Heart left ventricle (tissue), 16 donors: ENCODE results near the gene ARL13B. TPM values are rescaled to one million over a fixed set of nuclear protein-coding genes. Genes with fewer than 3 reads are reported as not detected.

Experiments used
- ATAC-seq, 4 donors: fragments of 200-7000 bp; cut with Tn5 transposase; one replicate each; pipeline ENCODE4 v1.9.1; 2020 to 2022; ENCODE audit warnings: moderate library complexity in 4 of 4, mild to moderate bottlenecking in 3 of 4, moderate number of reproducible peaks in 1 of 4
- DNase-seq, 5 donors: peaks; one replicate each; pipeline ENCODE4 v3.0.0-alpha.2; 2020
- H3K27ac ChIP-seq, 12 donors: fragments of 200-600 bp; sonication (generic) in 4 of 12; one replicate each; pipeline versions ENCODE4 v1.5.0 to v1.8.0; 2016 to 2022; ENCODE audit warnings: mild to moderate bottlenecking in 2 of 12
- H3K27me3 ChIP-seq, 9 donors: fragments of 200-600 bp; sonication (generic) in 2 of 9; one replicate each; pipeline versions ENCODE4 v1.5.1 to v1.8.0; 2016 to 2022; ENCODE audit warnings: mild to moderate bottlenecking in 3 of 9
- H3K36me3 ChIP-seq, 9 donors: fragments of 200-600 bp; sonication (generic) in 2 of 9; one replicate each; pipeline versions ENCODE4 v1.5.0 to v1.8.0; 2018 to 2022; ENCODE audit warnings: mild to moderate bottlenecking in 2 of 9
- H3K4me1 ChIP-seq, 12 donors: fragments of 200-600 bp; sonication (generic) in 4 of 12; one replicate each; pipeline versions ENCODE4 v1.5.0 to v1.8.0; 2016 to 2022; ENCODE audit warnings: mild to moderate bottlenecking in 3 of 12
- H3K4me3 ChIP-seq, 12 donors: fragments of 200-600 bp; sonication (generic) in 4 of 12; one replicate each; pipeline versions ENCODE4 v1.5.0 to v1.8.0; 2017 to 2022; ENCODE audit warnings: mild to moderate bottlenecking in 9 of 12, moderate library complexity in 4 of 12
- H3K9me3 ChIP-seq, 12 donors: fragments of 200-600 bp; sonication (generic) in 4 of 12; one replicate each; pipeline versions ENCODE4 v1.5.0 to v1.8.0; 2016 to 2022; ENCODE audit warnings: mild to moderate bottlenecking in 1 of 12
- POLR2A ChIP-seq, 2 donors: fragments of 450-650 bp; IDR thresholded peaks; one replicate each; pipeline ENCODE4 v1.6.1; 2017; ENCODE audit warnings: antibody characterized with exemption in 2 of 2, mild to moderate bottlenecking in 2 of 2, moderate library complexity in 2 of 2
- WGBS, 4 donors: extraction: QIAGEN DNeasy Blood & Tissue Kit in 2 of 4; methylation state at CpG; one replicate each; pipeline versions ENCODE4 v1.1.5 to v1.1.7; 2013 to 2018; 5-methylcytosine and 5-hydroxymethylcytosine counted together
- intact Hi-C, 10 donors: fragments of 100-400 bp; cut with DNase I; formaldehyde crosslinking; loops; one replicate each; pipeline versions ENCODE4 v1.11.1 to v1.14.2; 2022
- polyA plus RNA-seq, 2 donors: library from polyadenylated mRNA; stranded (reverse); fragments of 200-250 nt; gene quantifications; one replicate each; pipeline ENCODE4 v1.2.3, GENCODE V29; 2013
- total RNA-seq, 9 donors: library from RNA; depleted of rRNA in 2 of 9; stranded (reverse); fragments of >200 nt in 2 of 9; fragmentation: NEBNext Ultra II Directional in 3 of 9; extraction: Animal tissue kit (Norgen Biotek cat#: 25700) in 3 of 9; gene quantifications; one replicate each; pipeline versions ENCODE4 v1.1.0 to v1.2.4, GENCODE V29; 2016 to 2023
- TF ChIP-seq, protein P1 (sequence below), 12 donors: fragments of 200-600 bp; sonication (generic) in 4 of 12; IDR thresholded peaks; one replicate each; pipeline versions ENCODE4 v1.5.0 to v1.8.0; 2018 to 2022; ENCODE audit warnings: antibody characterized with exemption in 12 of 12, mild to moderate bottlenecking in 5 of 12
- donor health status: ischemic (EF 13 %, LVEDD 7.1; RV severe dilation, severe dysfunction).
- donor health status: healthy with polysubstance abuse.
- donor health status: DM: no; HTN: yes; CAD: no.
- donor health status: DM: no; HTN: no; CAD: no.
- donor health status: ischemic (EF 25% LVEDD 6.9; RV normal size, moderate dysfunction).
- donor health status: ischemic (EF 25% LVEDD 5.7; RV mildly dilated, moderate dysfunction).
- donor health status: healthy.
- donor health status: DM: yes; HTN: yes; CAD: no.
- donor health status: ischemic (EF 35%, LVEDD 5.7; RV mildly dilated, moderate dysfunction).
- donor health status: nonischemic (EF 11% LVEDD 7.7; RV severe dilation, severe dysfunction).
- donor health status: DM: yes; HTN: yes; CAD: no.
- donor health status: PGD.
- donor health status: ischemic (EF 29% LVEDD 5.4; RV normal size, mild dysfunction).
- donor health status: nonischemic (EF 23%, LVEDD 6.1; RV moderate dilation, normal function).

Gene ARL13B
- total and polyA plus RNA-seq, 11 donors = 1.7 to 9.0 (median 5.3) TPM

DNA sequence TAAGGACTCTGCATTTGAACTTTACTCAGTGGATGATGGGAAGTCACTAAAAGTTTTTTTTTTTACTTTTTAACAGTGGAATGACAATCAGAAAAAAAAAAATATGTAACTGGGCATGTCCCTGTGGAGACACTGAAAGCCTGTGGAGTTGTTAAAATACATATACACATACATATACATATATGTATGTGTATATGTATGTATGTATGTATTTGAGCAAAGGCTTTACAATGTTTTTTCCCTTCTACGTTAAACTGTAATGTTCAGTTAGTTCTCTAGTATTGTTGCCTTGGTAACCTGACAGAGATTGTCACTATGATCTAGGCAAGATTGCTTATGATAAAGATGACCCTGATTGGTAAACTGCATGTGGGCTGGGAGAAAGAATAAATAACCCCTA lies 113.2 kb downstream of the ARL13B start:
- H3K36me3 ChIP-seq = peaks cover 0 to 81% (median 51%) of the 10 kb centered on the region in 9 donors
- no peak for TF ChIP-seq POLR2A (IDR thresholded peaks at IDR 0.05)
- TF ChIP-seq, protein P1, sequence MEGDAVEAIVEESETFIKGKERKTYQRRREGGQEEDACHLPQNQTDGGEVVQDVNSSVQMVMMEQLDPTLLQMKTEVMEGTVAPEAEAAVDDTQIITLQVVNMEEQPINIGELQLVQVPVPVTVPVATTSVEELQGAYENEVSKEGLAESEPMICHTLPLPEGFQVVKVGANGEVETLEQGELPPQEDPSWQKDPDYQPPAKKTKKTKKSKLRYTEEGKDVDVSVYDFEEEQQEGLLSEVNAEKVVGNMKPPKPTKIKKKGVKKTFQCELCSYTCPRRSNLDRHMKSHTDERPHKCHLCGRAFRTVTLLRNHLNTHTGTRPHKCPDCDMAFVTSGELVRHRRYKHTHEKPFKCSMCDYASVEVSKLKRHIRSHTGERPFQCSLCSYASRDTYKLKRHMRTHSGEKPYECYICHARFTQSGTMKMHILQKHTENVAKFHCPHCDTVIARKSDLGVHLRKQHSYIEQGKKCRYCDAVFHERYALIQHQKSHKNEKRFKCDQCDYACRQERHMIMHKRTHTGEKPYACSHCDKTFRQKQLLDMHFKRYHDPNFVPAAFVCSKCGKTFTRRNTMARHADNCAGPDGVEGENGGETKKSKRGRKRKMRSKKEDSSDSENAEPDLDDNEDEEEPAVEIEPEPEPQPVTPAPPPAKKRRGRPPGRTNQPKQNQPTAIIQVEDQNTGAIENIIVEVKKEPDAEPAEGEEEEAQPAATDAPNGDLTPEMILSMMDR (IDR thresholded peaks at IDR 0.05) = no peak
- intact Hi-C loops = no loop called here
- ATAC-seq = no peak
- H3K27ac ChIP-seq = no peak overlapping the region
- DNase-seq = no peak
- no peaks in the 10 kb centered on the region for H3K9me3 ChIP-seq
- H3K4me1 ChIP-seq = peaks cover 0 to 12% (median 0%) of the 10 kb centered on the region in 12 donors
- no peak overlapping the region for H3K4me3 ChIP-seq
- H3K27me3 ChIP-seq = no peaks in the 10 kb centered on the region
- WGBS, 4 donors = 85 to 97% (median 93%) methylated on average over 1 of the region's 1 CpG

DNA sequence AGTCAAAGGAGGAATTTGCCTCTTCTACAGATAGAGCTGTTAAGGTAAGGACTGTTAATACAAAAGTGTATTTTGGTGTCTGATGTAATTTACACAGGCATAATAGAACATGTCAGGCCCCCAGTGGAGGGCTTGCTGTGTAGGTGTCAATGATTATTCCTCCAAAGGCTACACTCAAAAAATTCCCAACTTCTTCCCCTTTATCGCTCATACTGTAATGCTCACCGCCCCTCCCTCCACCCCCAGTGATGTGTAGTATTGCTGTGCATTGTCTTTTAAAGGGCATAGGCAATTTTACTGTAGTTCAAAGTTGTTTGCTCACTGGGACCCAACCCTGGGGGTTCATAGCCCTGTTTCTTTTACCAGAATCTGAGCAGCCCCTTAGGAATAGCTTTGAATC lies 115.2 kb downstream of the ARL13B start:
- peaks cover 0 to 91% (median 60%) of the 10 kb centered on the region in 9 donors for H3K36me3 ChIP-seq
- no peak overlapping the region for H3K4me3 ChIP-seq
- ATAC-seq = no peak
- H3K4me1 ChIP-seq = peaks cover 0 to 22% (median 0%) of the 10 kb centered on the region in 12 donors
- no peaks in the 10 kb centered on the region for H3K27me3 ChIP-seq
- no peak for DNase-seq
- intact Hi-C loops = no loop called here
- no peak overlapping the region for H3K27ac ChIP-seq
- H3K9me3 ChIP-seq = no peaks in the 10 kb centered on the region
- TF ChIP-seq POLR2A (IDR thresholded peaks at IDR 0.05) = no peak
- TF ChIP-seq, protein P1 (IDR thresholded peaks at IDR 0.05) = no peak
- WGBS, 4 donors = 96 to 100% (median 97%) methylated on average over 2 of the region's 2 CpGs

DNA sequence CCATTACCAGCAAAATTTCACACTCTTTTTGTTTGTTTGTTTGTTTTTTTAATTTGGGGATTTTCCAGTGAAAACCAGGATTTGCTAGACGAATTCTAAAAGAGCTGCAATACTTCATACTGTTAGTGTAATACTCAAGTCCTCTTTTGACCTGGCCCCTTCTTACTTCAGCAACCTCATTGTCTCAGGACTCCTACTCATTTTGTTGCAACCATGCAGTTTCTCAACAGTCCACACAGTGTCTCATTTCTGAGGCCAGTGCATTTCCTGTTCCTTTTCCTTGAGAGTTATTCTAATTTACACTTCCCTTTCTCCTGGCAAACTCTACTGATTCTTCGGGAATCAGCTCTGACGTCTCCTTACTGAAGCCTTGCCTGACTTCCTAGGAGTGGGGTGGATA lies 118.5 kb downstream of the ARL13B start:
- Histone ChIP-seq H3K27ac (peak overlapping the region in 1 of 12 donors; percentile 39), H3K4me3 (no peak overlapping the region), H3K4me1 (peaks cover 0 to 16% (median 0%) of the 10 kb centered on the region in 12 donors), H3K36me3 (peaks cover 0 to 94% (median 76%) of the 10 kb centered on the region in 9 donors), H3K9me3 (no peaks in the 10 kb centered on the region), H3K27me3 (no peaks in the 10 kb centered on the region)
- peak in 1 of 4 donors; percentile 64 for ATAC-seq
- no peak for TF ChIP-seq POLR2A (IDR thresholded peaks at IDR 0.05)
- TF ChIP-seq, protein P1 (IDR thresholded peaks at IDR 0.05) = no peak
- 53 to 70% (median 58%) methylated on average over 3 of the region's 3 CpGs for WGBS, 4 donors
- DNase-seq = no peak
- intact Hi-C loops = no loop called here

DNA sequence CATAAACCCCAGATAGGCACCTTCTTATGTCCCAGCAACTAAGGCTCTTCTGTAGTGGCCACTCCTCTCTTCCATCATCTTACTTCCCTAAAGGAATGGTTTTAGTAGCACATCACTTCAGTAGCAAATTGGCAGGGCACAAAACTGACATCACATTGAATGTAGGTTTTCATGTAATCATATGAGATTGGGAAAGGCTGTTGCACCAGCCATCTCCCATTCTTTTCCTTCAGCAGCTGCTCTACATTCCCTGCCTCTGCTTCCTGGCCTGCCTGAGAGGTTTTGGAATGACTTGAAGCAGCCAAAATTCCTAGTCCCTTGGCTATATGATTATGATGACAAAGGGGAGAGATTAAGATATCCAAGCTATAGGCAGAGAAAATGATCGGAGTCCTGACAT lies 119.4 kb downstream of the ARL13B start:
- no peaks in the 10 kb centered on the region for H3K27me3 ChIP-seq
- H3K9me3 ChIP-seq = no peaks in the 10 kb centered on the region
- H3K4me1 ChIP-seq = peaks cover 0 to 16% (median 0%) of the 10 kb centered on the region in 12 donors
- ATAC-seq (no peak), DNase-seq (no peak)
- TF ChIP-seq POLR2A (IDR thresholded peaks at IDR 0.05) = no peak
- TF ChIP-seq, protein P1 (IDR thresholded peaks at IDR 0.05) = no peak
- no peak overlapping the region for H3K27ac ChIP-seq
- H3K4me3 ChIP-seq = no peak overlapping the region
- peaks cover 0 to 96% (median 84%) of the 10 kb centered on the region in 9 donors for H3K36me3 ChIP-seq
- WGBS, 4 donors = 79 to 92% (median 83%) methylated on average over 1 of the region's 1 CpG
- intact Hi-C loops = no loop called here
